ENCODE measurements around the gene POLQ.
A peak's percentile ranks its signal among the peaks of the same experiment; 100 is the strongest.

POLQ gene

DNA sequence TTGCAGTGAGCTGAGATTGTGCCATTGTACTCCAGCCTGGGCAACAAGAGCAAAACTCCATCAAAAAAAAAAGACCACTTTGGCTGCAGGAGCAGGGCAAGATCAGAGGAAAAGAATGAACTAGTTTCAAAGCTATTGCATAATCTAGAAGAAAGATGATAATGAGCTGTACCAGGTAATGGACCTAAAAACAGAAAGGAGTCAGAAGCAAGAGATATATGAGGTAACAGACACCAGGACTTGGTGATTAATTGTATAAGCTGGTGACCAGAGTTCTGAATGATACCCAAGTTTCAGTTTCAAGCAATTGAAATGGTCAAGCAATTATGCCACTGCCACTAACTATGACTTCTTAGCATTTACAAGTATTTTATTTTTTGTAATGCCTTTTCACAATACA is 2.9 kb downstream of the POLQ start:
- TF ChIP-seq, protein P1, sequence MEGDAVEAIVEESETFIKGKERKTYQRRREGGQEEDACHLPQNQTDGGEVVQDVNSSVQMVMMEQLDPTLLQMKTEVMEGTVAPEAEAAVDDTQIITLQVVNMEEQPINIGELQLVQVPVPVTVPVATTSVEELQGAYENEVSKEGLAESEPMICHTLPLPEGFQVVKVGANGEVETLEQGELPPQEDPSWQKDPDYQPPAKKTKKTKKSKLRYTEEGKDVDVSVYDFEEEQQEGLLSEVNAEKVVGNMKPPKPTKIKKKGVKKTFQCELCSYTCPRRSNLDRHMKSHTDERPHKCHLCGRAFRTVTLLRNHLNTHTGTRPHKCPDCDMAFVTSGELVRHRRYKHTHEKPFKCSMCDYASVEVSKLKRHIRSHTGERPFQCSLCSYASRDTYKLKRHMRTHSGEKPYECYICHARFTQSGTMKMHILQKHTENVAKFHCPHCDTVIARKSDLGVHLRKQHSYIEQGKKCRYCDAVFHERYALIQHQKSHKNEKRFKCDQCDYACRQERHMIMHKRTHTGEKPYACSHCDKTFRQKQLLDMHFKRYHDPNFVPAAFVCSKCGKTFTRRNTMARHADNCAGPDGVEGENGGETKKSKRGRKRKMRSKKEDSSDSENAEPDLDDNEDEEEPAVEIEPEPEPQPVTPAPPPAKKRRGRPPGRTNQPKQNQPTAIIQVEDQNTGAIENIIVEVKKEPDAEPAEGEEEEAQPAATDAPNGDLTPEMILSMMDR (IDR thresholded peaks at IDR 0.05; ENCODE audit: low read depth, low read length, missing control alignments) = no peak
- DNase-seq (ENCODE audit: extremely low read depth, low read depth) = no peak
- no peak overlapping the region for H3K4me3 ChIP-seq (replicated peaks; ENCODE audit: low read depth, low read length)

DNA sequence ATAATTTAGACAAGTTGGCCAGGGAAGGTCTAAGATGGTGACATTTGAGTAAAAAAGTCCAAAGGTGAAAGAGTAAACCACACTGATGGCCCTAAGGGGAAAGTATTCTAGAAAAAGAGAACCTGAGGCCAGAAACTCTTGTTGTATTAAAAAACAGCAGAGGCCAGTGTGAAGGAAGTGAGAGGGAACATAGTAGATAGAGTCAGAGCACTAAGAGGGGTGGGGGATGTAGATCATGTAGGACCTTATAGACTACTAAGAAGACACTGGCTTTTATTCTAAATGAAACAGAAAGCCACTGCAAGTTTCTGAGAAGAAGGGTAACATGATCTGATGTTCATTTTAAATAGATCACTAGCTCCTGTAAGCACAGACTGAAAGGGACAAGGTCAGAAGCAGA is 14.5 kb downstream of the POLQ start:
- no peak for DNase-seq (ENCODE audit: extremely low read depth, low read depth)
- TF ChIP-seq, protein P1 (IDR thresholded peaks at IDR 0.05; ENCODE audit: low read depth, low read length, missing control alignments) = no peak
- H3K4me3 ChIP-seq (replicated peaks; ENCODE audit: low read depth, low read length) = no peak overlapping the region

DNA sequence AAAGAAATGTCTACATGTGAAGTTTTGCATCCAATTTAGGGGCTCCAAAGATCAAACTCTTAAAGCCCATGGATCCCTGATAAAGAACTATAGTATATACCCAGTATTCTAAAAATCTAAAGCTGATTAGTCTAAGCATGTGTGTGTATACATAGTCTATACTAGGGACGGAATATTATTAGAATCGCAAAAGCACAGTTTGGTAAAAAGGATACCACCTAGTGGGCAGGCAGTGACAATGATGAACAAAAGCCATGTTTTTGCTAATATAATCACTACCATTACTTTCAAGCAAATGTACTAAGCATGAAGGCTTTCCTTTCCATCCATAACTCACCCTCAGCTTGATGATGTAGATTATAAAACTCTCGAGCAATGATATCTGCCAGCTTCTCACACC is 16.5 kb downstream of the POLQ start:
- H3K4me3 ChIP-seq (replicated peaks; ENCODE audit: low read depth, low read length) = no peak overlapping the region
- TF ChIP-seq, protein P1 (IDR thresholded peaks at IDR 0.05; ENCODE audit: low read depth, low read length, missing control alignments) = peak; percentile 37
- DNase-seq (ENCODE audit: extremely low read depth, low read depth) = no peak

DNA sequence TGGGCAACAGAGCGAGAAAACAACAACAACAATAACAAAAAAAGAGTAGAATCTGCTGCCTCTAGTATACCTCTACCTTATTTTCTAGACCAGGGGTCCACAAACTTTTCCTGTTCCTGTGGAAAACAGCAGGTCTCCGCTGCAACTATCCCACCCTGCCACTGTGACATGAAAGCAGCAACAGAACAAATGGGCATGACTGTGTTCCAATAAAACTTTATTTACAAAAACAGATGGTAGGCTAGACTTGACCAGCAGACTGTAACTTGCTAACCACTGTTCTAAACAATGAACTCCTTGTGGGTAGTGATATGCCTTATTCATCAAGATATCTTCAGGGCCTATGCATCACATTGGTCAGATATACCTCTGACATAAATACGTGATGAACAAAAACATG is 25.3 kb downstream of the POLQ start:
- H3K4me3 ChIP-seq (replicated peaks; ENCODE audit: low read depth, low read length) = no peak overlapping the region
- TF ChIP-seq, protein P1 (IDR thresholded peaks at IDR 0.05; ENCODE audit: low read depth, low read length, missing control alignments) = no peak
- DNase-seq (ENCODE audit: extremely low read depth, low read depth) = no peak

DNA sequence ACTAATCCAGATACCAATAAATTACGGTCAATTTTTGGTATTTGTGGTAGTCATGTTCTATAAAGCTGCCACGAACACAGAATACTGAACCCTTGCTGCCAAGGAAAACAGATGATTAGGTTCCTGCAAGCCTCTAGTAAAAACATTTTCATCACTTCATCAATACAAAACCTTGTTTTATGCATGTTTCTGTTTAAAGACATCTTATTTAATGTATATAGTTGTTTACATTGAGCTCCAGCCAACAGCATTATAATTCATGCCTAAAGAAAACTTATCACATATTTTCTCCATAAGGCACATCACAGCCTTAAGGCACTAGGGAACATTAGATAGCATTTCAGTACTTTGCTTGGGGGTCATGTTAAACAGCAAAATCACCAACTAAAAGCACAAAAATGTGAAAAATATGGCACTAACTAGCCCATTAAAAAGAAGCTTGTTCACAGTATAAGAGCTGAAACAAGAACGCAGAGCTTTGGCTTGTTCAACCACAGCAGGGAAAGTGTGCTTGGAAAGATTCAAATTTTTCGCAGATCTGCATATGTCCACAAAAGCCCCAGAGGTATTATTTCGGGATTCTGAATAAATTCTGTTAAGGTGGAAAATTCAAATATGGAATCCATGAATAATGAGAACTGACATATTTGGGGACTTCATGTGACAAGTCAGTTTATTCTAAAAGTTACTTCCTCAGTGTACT is 27.7 kb downstream of the POLQ start:
- H3K4me3 ChIP-seq (replicated peaks; ENCODE audit: low read depth, low read length) = no peak overlapping the region
- TF ChIP-seq, protein P1 (IDR thresholded peaks at IDR 0.05; ENCODE audit: low read depth, low read length, missing control alignments) = no peak
- DNase-seq (ENCODE audit: extremely low read depth, low read depth) = no peak

DNA sequence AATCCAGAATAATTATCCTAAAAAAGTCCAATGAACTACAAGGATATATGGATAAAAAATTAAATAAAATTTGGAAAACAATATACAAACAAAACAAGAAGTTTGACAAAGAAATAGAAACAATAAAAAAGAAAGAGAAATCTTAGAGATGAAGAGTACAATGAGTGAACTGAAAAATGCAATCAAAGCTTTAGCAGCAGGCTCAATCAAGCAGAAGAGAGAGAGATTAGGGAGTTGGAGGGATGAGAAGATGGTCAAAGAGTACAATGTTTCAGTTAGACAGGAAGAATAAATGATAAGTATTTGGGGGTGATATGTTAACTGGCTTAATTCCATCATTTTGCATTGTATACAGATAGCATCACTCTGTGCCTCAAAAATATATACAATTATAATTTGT is 29.9 kb downstream of the POLQ start:
- no peak overlapping the region for H3K4me3 ChIP-seq (replicated peaks; ENCODE audit: low read depth, low read length)
- TF ChIP-seq, protein P1 (IDR thresholded peaks at IDR 0.05; ENCODE audit: low read depth, low read length, missing control alignments) = no peak
- DNase-seq (ENCODE audit: extremely low read depth, low read depth) = no peak

DNA sequence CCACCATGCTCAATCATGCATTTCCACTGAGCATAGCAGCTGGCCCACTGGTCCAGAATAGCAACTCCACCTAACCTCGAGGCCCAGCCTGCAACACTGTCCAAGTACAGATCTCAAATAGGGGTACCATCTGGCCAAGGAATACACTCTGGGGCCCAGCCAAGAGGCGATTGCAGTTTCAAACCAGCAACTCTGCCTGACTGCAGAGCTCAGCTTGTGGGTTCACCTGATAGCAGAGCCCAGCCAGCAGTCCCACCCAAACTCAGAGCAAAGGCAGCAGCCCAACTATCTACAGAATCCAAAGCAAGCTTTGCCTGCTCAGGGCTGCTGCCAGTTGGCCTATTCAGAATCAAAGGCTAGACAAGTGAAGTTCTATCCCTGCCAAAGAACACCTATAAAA is 30.5 kb downstream of the POLQ start:
- TF ChIP-seq, protein P1 (IDR thresholded peaks at IDR 0.05; ENCODE audit: low read depth, low read length, missing control alignments) = no peak
- DNase-seq (ENCODE audit: extremely low read depth, low read depth) = no peak
- H3K4me3 ChIP-seq (replicated peaks; ENCODE audit: low read depth, low read length) = no peak overlapping the region
